Kidney (tissue), 14 donors: Measurements from ENCODE around the gene PDE4A. TPM values are rescaled to one million over a fixed set of nuclear protein-coding genes. Genes with fewer than 3 reads are reported as not detected.
"Not testable (repeated sequence)": the region's sequence is repeated elsewhere in the genome, so short reads cannot be mapped to it uniquely, and the experiment has no call there.

Experiments
- DNase-seq, 5 donors: peaks; one replicate each; pipeline ENCODE4 v3.0.0-alpha.2; 2013 to 2020
- FAIRE-seq: peaks from 2 replicates; lab custom pipeline; 2012; peaks lifted over from hg19 to GRCh38; lab: Jason Lieb, UNC
- H3K27ac ChIP-seq, 2 donors: one replicate each; pipeline ENCODE4 v1.7.0; 2013; ENCODE audit warnings: low read depth in 2 of 2, low read length in 2 of 2, inconsistent platforms in 1 of 2
- H3K27me3 ChIP-seq: one replicate; pipeline ENCODE4 v1.7.1; 2013; ENCODE audit warnings: low read length, inconsistent platforms; ENCODE audit not compliant: control insufficient read depth, insufficient read depth
- H3K36me3 ChIP-seq, 3 donors: one replicate each; pipeline versions ENCODE4 v1.7.0 to v1.7.1; 2013; ENCODE audit warnings: low read length in 3 of 3, control low read depth in 1 of 3, inconsistent platforms in 1 of 3; ENCODE audit not compliant: insufficient read depth in 3 of 3, control insufficient read depth in 2 of 3
- H3K4me1 ChIP-seq, 3 donors: one replicate each; pipeline versions ENCODE4 v1.7.0 to v1.7.1; 2013; ENCODE audit warnings: low read length in 3 of 3, inconsistent platforms in 1 of 3, low read depth in 1 of 3; ENCODE audit not compliant: control insufficient read depth in 2 of 3, insufficient read depth in 2 of 3
- H3K4me3 ChIP-seq, 3 donors: one replicate each; pipeline versions ENCODE4 v1.7.0 to v1.8.1; 2013; ENCODE audit warnings: low read length in 3 of 3, control low read depth in 1 of 3, inconsistent platforms in 1 of 3
- H3K9ac ChIP-seq, 3 donors: one replicate each; pipeline versions ENCODE4 v1.7.0 to v1.7.1; 2013; ENCODE audit warnings: low read length in 3 of 3, control low read depth in 1 of 3, inconsistent platforms in 1 of 3
- H3K9me3 ChIP-seq, 3 donors: one replicate each; pipeline versions ENCODE4 v1.7.0 to v1.7.1; 2013; ENCODE audit warnings: low read length in 3 of 3, control low read depth in 1 of 3, inconsistent platforms in 1 of 3; ENCODE audit not compliant: control insufficient read depth in 2 of 3, insufficient read depth in 1 of 3
- CTCF ChIP-seq: IDR thresholded peaks from 3 replicates; pipeline ENCODE4 v1.5.1; 2012; ENCODE audit warnings: mild to moderate bottlenecking, moderate library complexity, borderline replicate concordance; ENCODE audit not compliant: insufficient read depth; ENCODE audit errors: extremely low read depth
- intact Hi-C: fragments of 100-400 bp; cut with DNase I; formaldehyde crosslinking; loops from one replicate; pipeline ENCODE4 v1.11.1; 2022
- polyA plus RNA-seq: library from polyadenylated mRNA; stranded (reverse); fragments of 350-450 nt; fragmentation: Illumina TruSeq; extraction: RNeasy Lipid Tissue Mini Kit (QIAGEN cat#74804); gene quantifications from one replicate; pipeline ENCODE4 v1.2.3, GENCODE V29; 2014; ENCODE audit warnings: low read depth, low replicate concordance; ENCODE audit not compliant: insufficient read depth
- total RNA-seq: library from RNA; stranded (reverse); fragmentation: NEBNext Ultra II Directional; extraction: Animal tissue kit (Norgen Biotek cat#: 25700); gene quantifications from one replicate; pipeline ENCODE4 v1.2.1, GENCODE V29; 2021
- donor health status: control.
- donor health status: control.
- donor health status: control.
- donor health status: control.
- donor health status: control.
- donor health status: DM: yes; HTN: yes; CAD: no.
- donor health status: Normal renal cell carcinoma (clear cell type).

PDE4A gene
- total and polyA plus RNA-seq, 2 donors from 2014 or later = 4.5 to 17.5 TPM

- Histone ChIP-seq H3K27ac (no peak overlapping the region), H3K9me3 (no peaks in the 10 kb centered on the region)
These were observed 13.2 kb upstream of the PDE4A start for GRCh38 chr19:10407096-10407495.

GRCh38 chr19:10408511-10409283, 11.6 kb upstream of the PDE4A start:
- no peak overlapping the region for H3K9ac ChIP-seq
- peaks cover 0 to 5% (median 0%) of the 10 kb centered on the region in 3 donors for H3K4me1 ChIP-seq
- intact Hi-C loops = no loop called here
- H3K27me3 ChIP-seq = peaks cover 13% of the 10 kb centered on the region
- no peak for TF ChIP-seq CTCF
- H3K9me3 ChIP-seq = no peaks in the 10 kb centered on the region
- no peak overlapping the region for H3K27ac ChIP-seq
- H3K36me3 ChIP-seq = no peaks in the 10 kb centered on the region
- FAIRE-seq = no peak
- DNase-seq = no peak
- H3K4me3 ChIP-seq = no peak overlapping the region

More at GRCh38 chr19:10407096-10407495, 13.2 kb upstream of the PDE4A start:
- Histone ChIP-seq H3K36me3 (no peaks in the 10 kb centered on the region), H3K4me3 (no peak overlapping the region), H3K9ac (no peak overlapping the region), H3K27me3 (peaks cover 13% of the 10 kb centered on the region), H3K4me1 (peaks cover 0 to 12% (median 6%) of the 10 kb centered on the region in 3 donors)
- intact Hi-C loops = no loop called here
- DNase-seq (no peak), FAIRE-seq (no peak)
- no peak for TF ChIP-seq CTCF

- H3K9me3 ChIP-seq, H3K9ac ChIP-seq, DNase-seq, H3K4me3 ChIP-seq, H3K27ac ChIP-seq, intact Hi-C loops, FAIRE-seq, H3K4me1 ChIP-seq, H3K36me3 ChIP-seq: not testable (repeated sequence)
- peaks cover 12% of the 10 kb centered on the region for H3K27me3 ChIP-seq
These were observed 9.1 kb upstream of the PDE4A start for GRCh38 chr19:10411224-10411623.

GRCh38 chr19:10412257-10412977, 7.9 kb upstream of the PDE4A start:
- intact Hi-C loops = no loop called here
- no peak overlapping the region for H3K4me3 ChIP-seq
- no peak overlapping the region for H3K9ac ChIP-seq
- no peaks in the 10 kb centered on the region for H3K36me3 ChIP-seq
- no peak overlapping the region for H3K27ac ChIP-seq
- no peak for TF ChIP-seq CTCF
- H3K4me1 ChIP-seq = peaks cover 0 to 7% (median 3%) of the 10 kb centered on the region in 3 donors
- FAIRE-seq (no peak), DNase-seq (no peak)
- no peaks in the 10 kb centered on the region for H3K9me3 ChIP-seq
- peaks cover 11% of the 10 kb centered on the region for H3K27me3 ChIP-seq
